Chondrocyte (in vitro differentiated cells): Measurements from ENCODE around the gene ALX4. TPM values are rescaled to one million over a fixed set of nuclear protein-coding genes. Genes with fewer than 3 reads are reported as not detected.

ENCODE experiments used
- DNase-seq: peaks from one replicate; pipeline ENCODE4 v3.0.0; 2021; ENCODE audit warnings: mixed read lengths, low spot score
- H3K27ac Mint-ChIP-seq: one replicate; pipeline ENCODE4 v1.8.0; 2021; ENCODE audit warnings: mild to moderate bottlenecking, moderate library complexity, mixed read lengths; ENCODE audit not compliant: unreplicated experiment
- H3K27me3 Mint-ChIP-seq: 2 replicates; pipeline ENCODE4 v1.8.0; 2021; ENCODE audit warnings: low read depth, mixed read lengths
- H3K36me3 Mint-ChIP-seq: 2 replicates; pipeline ENCODE4 v1.8.0; 2021; ENCODE audit warnings: low read depth, mixed read lengths
- H3K4me1 Mint-ChIP-seq: 2 replicates; pipeline ENCODE4 v1.8.0; 2021; ENCODE audit warnings: low read depth, mild to moderate bottlenecking, mixed read lengths
- H3K4me3 Mint-ChIP-seq: one replicate; pipeline ENCODE4 v1.8.0; 2021; ENCODE audit warnings: mild to moderate bottlenecking, moderate library complexity, mixed read lengths; ENCODE audit not compliant: unreplicated experiment
- H3K9me3 Mint-ChIP-seq: 2 replicates; pipeline ENCODE4 v1.8.0; 2021; ENCODE audit warnings: low read depth, mixed read lengths
- total RNA-seq: library from RNA; stranded (reverse); gene quantifications from 3 replicates; pipeline ENCODE4 v1.2.1, GENCODE V29; 2021
- TF ChIP-seq, protein P1 (sequence below): fragments of 200-600 bp; sonication (generic); IDR thresholded peaks from 2 replicates; pipeline ENCODE4 v1.5.0; 2021; ENCODE audit warnings: antibody characterized with exemption, mild to moderate bottlenecking, moderate library complexity

Gene ALX4
- total RNA-seq, 1 donor from 2014 or later, result not detected

DNA sequence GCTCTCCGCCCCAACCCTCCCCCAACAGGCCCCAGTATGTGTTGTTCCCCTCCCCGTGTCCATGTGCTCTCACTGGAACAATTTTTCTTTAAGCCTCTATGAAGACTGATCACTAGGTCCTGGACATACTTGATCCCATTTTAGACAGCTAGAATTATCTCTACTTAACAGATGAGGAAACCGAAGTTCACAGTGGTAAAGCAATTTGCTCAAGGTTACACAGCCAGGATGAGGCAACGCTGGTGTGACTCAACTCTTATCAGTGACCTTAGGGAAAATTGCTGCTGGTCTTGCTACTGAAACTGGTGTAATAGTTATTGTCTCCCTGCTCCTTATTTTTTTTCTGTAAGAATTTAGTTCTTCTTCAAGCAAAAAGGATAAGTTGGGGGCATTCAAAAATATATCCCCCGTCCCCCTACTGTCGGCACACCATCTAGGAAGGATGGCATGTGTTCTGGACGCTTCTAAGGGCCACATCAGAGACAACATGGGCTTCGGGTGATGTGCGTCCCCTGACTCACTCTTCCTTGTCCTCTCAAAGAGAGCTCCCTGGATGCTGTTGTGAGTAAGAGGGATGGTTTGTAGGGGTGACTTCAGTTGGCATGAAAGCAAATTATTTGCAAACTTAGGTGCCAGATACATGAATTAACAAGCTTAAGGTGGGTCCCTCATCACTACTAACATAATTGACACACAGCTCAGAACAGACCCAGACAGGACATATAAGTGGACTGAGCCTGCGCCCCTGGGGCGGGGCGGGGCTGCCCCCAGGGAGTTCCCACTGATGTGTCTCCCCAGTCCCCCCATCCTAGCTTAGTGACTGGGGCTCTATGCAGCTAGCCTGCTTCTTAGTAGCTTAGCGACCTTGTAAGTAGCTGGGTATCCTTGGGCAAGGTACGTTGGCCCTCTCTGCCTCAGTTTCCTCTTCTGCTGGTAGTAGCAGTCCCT lies 23.6 kb upstream of the ALX4 start:
- Mint-ChIP-seq H3K27me3 (peaks cover 61% of the 10 kb centered on the region), H3K36me3 (no peaks in the 10 kb centered on the region), H3K4me3 (no peak overlapping the region), H3K9me3 (no peaks in the 10 kb centered on the region), H3K4me1 (no peaks in the 10 kb centered on the region), H3K27ac (no peak overlapping the region)
- TF ChIP-seq, protein P1, sequence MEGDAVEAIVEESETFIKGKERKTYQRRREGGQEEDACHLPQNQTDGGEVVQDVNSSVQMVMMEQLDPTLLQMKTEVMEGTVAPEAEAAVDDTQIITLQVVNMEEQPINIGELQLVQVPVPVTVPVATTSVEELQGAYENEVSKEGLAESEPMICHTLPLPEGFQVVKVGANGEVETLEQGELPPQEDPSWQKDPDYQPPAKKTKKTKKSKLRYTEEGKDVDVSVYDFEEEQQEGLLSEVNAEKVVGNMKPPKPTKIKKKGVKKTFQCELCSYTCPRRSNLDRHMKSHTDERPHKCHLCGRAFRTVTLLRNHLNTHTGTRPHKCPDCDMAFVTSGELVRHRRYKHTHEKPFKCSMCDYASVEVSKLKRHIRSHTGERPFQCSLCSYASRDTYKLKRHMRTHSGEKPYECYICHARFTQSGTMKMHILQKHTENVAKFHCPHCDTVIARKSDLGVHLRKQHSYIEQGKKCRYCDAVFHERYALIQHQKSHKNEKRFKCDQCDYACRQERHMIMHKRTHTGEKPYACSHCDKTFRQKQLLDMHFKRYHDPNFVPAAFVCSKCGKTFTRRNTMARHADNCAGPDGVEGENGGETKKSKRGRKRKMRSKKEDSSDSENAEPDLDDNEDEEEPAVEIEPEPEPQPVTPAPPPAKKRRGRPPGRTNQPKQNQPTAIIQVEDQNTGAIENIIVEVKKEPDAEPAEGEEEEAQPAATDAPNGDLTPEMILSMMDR, result no peak
- no peak for DNase-seq

DNA sequence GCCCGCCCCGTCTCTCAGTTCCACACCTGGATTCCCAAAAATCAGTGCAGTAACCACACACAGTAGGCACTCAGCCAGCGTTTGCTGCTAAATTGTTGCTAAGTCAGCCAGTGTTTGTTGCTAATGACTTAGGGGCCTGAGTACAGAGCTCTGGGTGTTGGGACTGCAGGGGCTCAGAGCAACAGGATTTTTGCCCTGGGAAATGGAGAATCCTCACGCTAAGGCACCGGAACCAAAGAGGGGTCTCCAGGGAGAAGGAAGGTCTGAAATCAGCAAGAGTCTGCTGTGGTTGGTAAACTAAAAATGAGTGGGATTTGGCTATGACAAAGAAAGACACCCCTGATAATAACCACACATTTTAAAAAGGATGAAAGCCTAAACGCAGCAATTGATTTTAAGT lies 22.7 kb upstream of the ALX4 start:
- peaks cover 60% of the 10 kb centered on the region for H3K27me3 Mint-ChIP-seq
- TF ChIP-seq, protein P1, result no peak
- no peak overlapping the region for H3K4me3 Mint-ChIP-seq
- H3K4me1 Mint-ChIP-seq, result no peaks in the 10 kb centered on the region
- no peak overlapping the region for H3K27ac Mint-ChIP-seq
- no peaks in the 10 kb centered on the region for H3K9me3 Mint-ChIP-seq
- no peak for DNase-seq
- no peaks in the 10 kb centered on the region for H3K36me3 Mint-ChIP-seq

DNA sequence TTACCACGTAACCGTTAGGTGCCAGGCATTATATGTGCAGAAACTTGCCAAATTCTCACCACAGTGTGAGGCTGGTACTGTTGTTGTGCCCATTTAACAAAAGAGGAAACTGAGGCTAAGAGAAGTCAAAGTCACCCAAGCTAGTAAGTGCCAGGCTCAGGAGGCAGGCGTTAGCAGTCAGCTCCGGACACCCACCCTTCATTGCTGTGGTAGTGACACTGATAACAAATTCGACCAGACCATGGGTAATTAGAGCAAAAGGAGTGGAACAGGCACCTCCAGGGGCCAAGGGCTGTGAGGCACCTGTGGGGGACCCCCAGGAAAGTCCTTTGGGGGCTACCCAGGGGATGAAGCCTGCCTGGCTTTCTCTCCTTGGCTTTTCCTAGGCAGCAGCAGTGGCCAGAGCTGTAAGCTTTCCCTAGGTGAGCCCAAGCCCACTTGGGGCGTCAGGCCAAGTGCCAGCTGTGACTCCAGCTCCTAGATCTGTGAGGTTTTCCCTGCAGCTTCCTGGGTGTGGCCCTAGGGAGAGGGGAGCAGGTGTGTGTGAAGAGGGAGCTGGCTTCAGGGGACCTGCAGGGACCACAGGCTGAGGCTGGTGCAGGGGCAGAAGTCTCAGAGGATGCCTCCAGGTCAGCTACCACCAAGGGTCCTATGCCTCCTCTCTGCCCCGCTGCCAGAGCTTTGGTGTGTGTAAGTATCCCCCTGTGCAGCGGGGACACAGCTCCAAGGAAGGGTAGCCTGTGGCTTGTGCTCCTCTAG lies 19.7 kb upstream of the ALX4 start:
- H3K27ac Mint-ChIP-seq, result no peak overlapping the region
- H3K4me3 Mint-ChIP-seq, result no peak overlapping the region
- H3K27me3 Mint-ChIP-seq, result peaks cover 59% of the 10 kb centered on the region
- H3K9me3 Mint-ChIP-seq, result no peaks in the 10 kb centered on the region
- no peaks in the 10 kb centered on the region for H3K36me3 Mint-ChIP-seq
- TF ChIP-seq, protein P1, result no peak
- H3K4me1 Mint-ChIP-seq, result peaks cover 5% of the 10 kb centered on the region
- no peak for DNase-seq

DNA sequence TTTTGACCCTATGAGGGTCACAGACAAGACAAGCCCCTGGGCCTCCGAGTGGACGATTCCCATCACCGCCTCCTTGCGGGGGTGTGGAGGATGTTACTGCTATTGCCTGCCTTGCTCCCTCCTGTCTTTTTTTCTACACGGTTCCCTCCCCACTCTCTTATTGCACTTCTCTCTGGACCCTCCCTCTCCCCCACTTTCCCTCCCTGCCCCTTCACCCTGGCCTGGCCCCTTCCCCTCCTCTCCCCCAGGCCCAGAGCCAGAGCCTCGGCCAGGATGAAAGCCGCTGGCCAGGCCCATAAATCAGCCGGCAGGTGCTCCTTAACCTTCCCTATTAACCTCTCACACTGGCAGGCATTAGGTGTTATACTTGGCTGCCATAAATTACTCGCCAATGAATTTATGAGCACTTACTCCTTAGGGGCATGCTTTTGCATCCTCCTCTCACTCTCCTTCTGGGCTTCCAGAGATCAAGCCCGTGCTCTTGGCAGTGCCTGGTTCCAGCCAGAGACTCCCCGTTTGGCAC lies 18.3 kb upstream of the ALX4 start:
- Mint-ChIP-seq H3K4me3 (no peak overlapping the region), H3K36me3 (no peaks in the 10 kb centered on the region), H3K4me1 (peaks cover 5% of the 10 kb centered on the region), H3K27me3 (peaks cover 67% of the 10 kb centered on the region), H3K9me3 (no peaks in the 10 kb centered on the region), H3K27ac (no peak overlapping the region)
- no peak for DNase-seq
- TF ChIP-seq, protein P1, result no peak

DNA sequence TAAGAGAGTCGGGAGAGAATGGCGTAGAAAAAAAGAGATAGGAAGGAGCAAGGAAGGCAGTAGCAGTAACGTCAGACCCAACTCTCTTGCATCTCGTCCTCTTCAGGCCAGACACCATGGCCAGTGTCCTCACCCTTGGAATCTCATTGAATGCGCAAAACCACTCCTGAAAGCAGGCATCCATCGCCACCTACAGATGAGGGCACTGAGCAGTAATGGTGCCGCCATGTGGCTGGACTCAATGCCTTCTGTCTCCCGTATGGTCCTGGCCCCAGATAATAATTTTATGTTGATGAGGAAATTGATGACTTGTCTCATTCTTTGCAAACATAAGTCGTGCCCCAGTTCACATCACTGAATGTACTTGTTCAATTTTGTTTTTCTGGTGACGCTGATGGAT lies 17.8 kb upstream of the ALX4 start:
- no peak overlapping the region for H3K4me3 Mint-ChIP-seq
- H3K36me3 Mint-ChIP-seq, result no peaks in the 10 kb centered on the region

More for the DNA sequence above, 17.8 kb upstream of the ALX4 start:
- DNase-seq, result no peak
- peaks cover 69% of the 10 kb centered on the region for H3K27me3 Mint-ChIP-seq
- H3K27ac Mint-ChIP-seq, result no peak overlapping the region
- no peaks in the 10 kb centered on the region for H3K9me3 Mint-ChIP-seq
- TF ChIP-seq, protein P1, result peak; percentile 27
- H3K4me1 Mint-ChIP-seq, result peaks cover 5% of the 10 kb centered on the region
